ENCODE data around the gene LYRM9.
"Not testable (repeated sequence)": the region's sequence is repeated elsewhere in the genome, so short reads cannot be mapped to it uniquely, and the experiment has no call there.

The LYRM9 gene

DNA sequence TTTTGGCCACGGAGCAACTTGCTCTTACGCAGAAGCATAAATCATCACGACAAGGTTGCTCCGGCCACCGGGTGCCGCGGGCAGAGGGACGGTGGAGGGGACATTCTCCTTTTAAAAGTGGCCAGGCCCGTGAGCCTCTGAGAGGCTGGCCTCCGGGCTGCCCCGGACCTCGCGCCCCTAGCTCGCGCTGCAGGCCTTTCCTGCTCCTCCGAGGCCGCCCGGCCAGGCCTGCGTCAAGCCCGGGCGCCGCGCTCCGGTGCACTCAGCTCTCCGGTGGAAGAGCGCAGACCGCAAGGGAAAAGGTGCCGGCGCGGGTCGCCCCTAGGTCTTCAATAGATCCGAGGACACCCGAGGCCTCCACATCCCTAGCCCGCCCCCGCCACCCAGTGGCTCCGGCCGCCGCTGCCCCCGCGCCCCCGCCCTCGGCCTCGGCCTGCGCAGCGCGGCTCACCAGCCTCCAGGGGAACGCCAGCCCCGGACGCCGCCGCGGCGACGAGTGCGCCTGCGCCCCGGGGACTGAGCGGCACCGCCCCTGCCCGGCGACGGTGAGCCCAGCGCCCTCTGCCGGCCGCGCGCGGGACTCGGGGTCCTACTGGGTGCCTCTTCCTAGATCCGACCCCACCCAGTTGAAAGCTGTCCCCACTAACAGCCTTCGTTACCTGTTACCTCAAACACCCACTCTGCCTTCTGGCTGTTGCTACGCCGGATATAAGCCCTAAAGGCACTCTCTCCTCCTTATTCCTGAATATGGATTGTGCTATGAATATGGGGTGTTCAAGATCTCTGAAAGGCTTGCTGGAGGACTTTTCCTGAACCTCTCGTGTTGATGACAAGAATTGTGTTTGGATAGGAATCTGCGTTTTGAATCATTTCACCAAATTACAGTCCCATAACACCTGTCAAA lies at the start of gene LYRM9:
Gene LYRM9, minus strand, starts transcription at position 500 of the 904 bp plus-strand sequence. CDS start 10,671 bp downstream, outside the sequence.
- DNase-seq: peak; percentile 19

DNA sequence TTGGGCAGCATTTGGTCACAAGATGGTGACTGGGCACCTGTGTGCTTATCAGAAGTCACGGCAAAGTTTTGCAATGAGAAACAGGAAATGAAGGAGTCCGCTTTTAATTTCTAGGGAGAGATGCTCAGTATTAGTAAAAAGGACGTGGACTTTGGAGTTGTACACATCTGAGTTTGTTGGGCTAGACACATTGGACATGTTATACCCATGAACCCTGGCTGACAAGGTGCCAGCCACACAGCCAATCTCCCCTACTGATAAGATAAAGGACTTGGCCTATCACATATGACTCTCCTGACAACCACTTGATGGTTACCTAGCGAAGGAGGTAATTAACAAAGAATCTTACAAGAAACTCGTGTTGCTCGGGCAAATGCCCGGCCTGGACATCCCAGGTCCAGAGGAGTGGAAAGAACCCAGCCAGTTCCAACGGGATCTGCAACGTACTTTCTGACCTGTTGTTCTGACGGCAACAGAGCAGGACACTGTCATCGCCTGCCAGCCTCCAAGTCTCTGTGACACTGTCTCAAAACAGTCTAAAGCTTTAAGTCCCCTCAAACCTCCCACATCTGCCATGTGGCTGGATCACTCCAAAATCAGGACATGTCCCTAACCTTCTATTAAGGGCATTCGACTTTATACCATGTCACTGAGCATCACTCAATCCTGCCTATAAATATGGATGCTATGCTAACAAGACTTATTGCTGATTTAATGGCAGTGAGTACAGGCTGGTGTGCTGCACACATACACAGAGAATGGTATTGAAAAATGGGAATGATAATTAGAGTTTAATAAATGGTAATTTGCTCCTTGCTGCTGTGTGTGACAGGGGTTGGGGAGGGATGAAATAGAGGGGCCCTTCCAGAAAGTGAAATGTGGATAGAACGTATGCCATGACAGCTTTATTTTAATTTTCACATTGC lies 47.6 kb upstream of the LYRM9 start:
- DNase-seq: no peak

DNA sequence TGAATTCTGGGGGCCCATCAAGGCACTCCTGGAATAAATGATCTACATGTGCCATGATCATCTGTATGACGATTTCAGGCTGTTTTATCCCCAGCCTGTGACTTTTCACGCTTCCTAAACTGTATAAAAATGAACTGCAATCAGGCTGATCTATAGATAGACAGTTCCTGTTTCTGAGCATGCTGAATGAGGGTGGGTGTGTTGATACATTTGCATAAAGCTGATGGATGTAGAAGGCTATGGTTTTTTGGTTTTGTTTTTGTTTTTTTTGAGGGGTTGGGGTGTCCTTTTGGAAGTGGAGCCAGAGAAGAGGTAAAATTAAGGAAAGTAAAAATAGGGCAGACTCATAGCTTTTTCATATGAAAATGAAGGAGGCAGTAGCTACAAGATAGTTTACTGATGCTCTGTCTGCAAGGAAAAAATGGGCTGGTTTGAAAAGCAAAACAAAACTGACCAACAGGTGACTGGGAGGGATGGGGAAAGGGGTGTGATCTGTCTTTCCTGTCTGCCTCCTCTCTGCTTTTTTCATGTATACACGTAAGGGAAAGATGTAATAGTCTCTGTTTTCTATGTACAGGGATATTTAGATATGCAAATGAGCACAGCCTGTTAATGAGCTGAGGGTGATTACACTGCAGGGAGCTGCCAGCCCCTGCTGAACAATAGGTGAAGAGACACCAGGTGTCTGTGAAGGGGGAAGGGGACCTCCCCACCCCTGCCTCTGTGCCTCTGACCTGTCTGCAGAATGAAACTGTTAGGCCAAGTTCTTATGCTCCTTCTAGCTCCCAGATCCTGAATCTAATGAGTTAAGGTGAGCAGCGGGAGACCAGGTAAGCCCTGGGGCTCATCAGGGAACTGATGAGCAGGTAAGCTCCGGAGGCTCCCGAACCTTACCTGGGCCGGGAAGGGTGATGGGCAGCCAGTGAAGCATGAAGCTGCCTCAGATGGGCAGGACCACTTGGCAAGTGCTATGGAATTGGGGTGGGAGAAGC lies 46.6 kb upstream of the LYRM9 start:
- no peak for DNase-seq

DNA sequence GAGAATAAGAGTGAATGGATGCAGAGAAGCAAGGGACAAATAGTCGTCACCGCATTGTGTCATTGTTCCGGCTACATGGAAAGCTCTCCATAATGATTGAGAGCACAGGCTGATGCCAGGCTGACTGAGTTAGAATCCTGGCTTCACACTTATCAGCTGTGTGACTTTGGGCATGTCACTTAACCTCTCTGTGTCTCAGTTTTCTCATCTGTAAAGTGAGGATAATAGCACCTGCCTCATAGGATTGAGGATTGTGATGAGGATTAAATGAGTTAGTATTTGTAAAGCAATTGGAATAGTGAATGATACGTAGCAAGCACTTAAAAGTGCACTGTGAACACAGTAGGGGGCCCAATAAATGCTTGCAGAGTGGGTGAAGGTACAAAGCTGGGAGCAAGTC lies 45.7 kb upstream of the LYRM9 start:
- DNase-seq: no peak

DNA sequence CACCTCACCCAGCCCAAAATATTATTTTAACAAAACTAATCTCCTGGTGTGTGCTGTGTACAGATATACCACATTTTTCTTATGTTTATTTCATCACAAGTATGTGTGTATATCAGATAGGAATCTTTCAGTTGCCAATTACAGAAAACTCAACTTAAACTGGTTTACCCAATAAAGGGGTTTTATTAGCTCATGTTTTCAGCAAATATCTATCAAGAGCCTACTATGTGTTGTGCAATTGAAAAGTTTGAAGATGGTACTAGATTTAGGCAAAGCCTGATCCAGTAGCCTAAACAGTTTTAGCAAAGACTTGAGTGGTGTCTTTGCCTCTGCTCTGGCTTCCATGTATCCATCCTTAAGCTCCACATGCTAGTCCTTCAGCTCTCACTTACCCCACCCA lies 45.1 kb upstream of the LYRM9 start:
- no peak for DNase-seq

DNA sequence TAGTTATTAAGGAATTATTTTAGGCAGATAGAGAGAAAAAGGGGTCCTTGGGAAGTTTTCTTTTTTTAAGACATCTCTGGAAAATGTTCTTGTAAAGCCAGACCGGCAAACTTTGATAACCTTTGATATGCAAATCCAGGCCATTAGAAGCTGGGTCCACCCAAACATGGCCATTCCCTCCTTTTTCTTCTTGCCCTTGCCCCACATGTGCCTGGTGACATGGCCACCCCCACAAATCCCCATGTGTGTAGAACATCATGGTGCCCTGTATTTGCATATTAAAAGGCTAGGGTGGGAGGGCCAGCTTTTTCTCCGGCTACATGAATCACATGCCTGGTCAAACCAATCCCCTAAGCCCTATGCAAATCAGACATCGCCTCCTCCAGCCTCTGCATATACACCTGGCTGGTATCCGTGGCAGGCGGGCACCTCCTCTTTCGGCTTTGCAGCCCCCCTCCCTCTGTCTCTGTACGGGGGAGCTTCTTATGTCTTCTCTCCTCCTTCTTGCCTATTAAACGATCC lies 43.9 kb upstream of the LYRM9 start:
- DNase-seq: no peak

DNA sequence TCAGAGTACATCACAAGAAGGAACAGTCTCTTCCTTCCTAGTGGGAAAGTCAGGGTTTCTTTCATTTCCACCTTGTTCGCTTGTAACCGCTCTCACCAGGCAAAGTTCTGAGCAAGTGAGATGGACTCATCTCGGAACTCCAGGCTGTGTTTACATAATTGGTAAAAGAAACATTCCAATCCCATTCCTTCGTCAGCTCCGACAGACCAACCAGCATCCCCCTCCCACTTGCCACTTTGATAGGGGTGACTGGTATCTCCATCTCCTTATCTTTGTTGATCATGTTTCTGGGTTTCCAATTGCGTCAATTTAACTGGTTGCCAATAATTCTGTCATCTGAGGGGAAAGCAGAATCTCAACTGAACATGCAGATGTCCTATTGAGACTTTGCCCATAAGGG lies 36.8 kb upstream of the LYRM9 start:
- no peak for DNase-seq

DNA sequence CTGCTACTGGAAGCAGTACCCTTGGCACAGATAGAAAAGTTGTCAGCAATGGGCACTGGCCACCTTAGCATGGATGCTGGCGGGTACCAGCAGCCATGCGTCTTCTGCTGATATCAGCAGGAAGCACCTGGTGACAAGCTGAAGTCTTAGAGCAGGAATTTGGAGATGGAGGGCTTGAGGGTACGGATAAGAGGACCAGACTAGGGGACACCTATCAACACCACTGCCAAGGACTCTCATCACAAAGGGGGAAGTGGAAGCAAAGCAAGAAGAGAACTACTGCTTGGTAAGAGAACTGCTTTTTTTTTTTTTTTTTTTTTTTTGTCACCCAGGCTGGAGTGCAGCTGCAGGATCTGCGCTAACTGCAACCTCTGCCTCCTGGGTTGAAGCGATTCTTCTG lies 35.4 kb upstream of the LYRM9 start:
- no peak for DNase-seq

DNA sequence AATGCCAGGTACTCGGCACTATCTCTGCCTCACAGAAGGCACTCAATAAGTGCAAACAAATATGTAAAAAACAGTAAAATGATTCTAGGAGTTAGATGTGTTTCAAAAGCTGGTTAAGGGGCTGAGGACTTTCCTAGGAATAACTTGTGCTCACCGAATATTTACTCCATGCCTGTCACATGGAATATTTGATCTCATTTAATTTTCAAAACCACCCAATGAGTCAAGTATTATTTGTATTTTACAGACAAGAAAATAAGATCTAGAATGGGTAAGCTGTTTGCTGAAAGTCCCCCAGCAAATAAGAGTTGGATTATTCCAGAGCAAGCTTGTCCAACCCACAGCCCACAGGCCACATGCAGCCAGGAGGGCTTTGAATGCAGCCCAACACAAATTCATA lies 34.6 kb upstream of the LYRM9 start:
- no peak for DNase-seq

DNA sequence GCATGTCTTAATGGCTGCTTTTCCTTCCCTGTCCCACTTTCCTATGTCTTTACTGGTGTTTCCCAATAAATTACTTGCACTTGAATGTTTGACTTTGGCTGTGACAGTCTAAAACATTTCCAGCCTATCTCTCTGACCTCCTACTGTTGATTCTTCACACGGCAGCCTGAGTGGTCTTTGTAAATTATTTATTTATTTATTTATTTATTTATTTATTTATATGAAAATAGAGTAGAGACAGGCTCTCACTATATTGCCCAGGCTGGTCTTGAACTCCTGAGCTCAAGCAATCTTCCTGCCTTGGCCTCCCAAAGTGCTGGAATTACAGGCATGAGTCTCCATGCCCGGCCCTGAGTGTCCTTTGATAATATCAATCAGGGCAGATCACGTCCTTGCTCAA lies 28.4 kb upstream of the LYRM9 start:
- DNase-seq: no peak

DNA sequence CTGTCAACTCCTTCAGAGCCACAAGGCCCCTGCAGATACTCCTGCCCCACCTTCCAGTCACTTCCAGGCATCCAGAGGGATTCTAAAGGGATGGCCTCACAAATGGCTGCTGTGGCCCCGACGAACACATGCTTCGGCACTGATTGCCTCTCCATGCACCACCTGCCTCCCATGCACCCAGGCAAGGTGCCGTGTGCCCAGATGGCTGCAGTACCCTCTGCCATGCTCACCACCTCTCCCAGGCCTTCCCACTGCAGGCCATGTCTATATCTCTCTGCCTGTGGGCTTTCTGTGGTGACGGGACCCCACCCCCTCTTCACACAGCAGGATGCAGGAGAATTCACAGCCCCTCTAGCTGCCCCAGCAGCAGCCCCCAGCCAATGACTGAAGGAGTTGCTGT lies 27.9 kb upstream of the LYRM9 start:
- DNase-seq: no peak

DNA sequence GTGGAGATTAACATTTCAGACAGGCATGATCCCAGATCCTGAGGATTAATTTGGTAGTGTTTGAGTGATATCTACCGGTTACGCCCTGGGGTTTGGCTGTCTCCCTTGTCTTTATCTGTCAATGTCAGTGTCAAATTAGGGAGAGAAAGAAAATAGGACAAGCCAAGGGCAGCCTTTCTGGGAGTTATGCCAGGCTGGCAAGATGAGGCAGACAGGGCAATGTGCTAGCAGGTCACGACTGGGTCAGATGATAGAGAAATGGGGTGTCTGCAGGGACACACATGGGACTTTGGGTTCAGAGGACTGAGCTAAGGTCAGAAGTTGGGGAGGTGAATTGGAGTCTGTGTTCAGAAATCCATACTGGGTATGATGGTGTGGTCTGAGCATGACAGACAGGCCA lies 27.4 kb upstream of the LYRM9 start:
- DNase-seq: no peak

DNA sequence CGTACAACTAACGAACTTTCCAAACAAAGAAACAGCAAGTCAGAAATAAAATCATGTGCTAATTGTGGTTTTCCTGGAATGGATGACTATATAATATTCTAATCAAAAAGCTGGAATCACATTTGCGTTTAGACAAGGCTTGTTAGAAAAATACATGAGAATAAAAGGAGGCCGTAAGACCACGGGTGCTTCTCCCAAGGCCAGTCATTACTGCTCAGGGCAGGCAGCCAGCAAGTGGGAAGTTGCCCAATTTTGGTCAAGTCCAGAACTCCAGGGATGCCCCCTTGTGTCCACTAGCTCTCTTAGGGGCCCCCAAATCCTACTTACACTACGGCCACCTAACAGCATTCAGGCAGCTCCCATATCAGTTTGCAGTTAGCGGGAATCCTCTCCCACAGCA lies 25.9 kb upstream of the LYRM9 start:
- no peak for DNase-seq

DNA sequence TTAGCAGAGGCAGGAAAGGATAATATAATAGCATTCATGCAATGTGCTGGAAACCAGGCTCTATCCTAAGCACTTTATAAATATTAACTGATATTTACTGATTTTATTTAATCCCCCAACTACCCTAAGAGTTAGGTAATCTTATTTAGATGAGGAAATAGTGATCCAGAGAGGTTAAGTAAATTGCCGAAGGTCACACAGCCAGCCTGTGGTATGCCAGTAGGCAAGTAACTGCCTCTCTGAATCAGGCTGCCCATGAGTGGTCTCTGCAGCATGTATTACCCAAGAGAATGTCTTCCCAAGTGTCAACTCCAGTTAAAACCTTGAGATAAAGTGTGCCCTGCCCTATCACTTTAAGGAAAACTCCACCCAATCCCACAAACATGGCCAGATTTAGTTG lies 25.3 kb upstream of the LYRM9 start:
- no peak for DNase-seq

DNA sequence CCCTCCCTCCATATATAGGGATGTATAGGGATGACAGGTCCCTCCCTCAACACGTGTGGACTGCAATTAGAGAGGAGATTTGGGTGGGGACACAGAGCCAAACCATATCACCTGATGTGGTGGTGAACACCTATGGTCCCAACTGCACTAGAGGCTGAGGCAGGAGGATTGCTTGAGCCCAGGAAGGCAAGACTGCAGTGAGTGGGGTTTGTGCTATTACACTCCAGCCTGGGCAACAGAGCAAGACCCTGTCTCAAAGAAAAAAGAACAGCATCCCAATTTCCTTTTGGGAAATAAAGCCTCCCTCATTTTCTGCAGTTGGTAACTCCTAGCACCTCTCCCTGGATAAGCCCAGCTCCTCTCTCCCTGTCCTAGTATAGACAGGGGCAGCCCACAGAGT lies 23.8 kb upstream of the LYRM9 start:
- DNase-seq: no peak

DNA sequence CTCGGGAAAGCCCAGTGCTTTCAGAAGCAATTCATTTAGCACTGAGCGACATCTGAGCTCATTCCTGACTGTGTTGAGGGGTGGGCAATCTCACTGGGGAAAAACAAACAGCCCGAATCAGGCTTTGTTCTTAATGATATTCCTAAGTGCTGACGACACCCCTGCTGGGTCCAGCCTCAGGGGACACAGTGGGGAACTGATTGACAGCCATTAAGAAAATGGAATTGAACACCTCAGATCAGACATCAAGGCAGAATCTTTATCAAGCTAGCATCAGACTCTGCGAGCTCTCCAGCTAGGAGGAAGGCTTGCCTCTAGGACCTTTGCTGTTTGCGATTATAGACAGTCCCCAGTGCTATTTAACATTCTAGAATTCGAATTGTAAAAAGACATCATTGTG lies 22.5 kb upstream of the LYRM9 start:
- no peak for DNase-seq

DNA sequence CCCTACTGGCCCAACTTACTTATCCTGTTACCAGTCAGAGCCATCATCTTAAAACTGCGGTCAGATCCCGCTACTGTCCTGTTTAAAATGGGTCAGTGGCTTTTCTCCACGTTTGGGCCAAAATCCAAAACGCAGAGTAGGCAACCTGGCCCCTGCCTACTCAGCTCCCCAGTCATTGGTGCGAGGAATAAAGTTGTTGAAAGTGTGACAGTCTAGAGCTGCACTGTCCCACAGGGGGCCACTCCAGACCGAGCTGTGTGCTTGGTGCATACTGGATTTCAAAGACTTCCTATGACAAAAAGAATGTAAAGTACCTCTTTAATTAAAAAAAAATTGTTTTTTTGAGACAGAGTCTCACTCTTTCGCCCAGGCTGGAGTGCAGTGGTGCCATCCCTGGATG lies 21.2 kb upstream of the LYRM9 start:
- DNase-seq: no peak

DNA sequence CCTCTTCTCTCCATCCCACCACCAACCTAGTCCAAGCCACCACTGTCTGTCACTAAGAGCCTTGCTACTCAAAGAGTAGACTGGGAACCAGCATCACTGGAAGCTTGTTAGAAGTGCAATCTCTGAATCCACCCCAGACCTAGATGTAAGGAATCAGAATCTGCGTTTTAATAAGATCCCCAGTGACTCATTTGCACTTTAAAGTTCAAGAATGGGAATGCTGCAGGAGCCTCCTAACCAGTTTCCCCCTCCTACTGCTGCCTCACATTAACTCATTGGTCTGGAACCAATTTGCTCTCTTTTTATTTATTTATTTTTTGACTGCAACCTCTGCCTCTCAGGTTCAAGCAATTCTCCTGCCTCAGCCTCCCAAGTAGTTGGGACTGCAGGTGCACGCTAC lies 19.8 kb upstream of the LYRM9 start:
- DNase-seq: no peak

DNA sequence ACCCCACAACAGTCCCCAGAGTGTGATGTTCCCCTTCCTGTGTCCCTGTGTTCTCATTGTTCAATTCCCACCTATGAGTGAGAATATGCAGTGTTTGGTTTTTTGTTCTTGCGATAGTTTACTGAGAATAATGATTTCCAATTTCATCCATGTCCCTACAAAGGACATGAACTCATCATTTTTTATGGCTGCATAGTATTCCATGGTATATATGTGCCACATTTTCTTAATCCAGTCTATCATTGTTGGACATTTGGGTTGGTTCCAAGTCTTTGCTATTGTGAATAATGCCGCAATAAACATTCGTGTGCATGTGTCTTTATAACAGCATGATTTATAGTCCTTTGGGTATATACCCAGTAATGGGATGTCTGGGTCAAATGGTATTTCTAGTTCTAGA lies 19.1 kb upstream of the LYRM9 start:
- DNase-seq: not testable (repeated sequence)

DNA sequence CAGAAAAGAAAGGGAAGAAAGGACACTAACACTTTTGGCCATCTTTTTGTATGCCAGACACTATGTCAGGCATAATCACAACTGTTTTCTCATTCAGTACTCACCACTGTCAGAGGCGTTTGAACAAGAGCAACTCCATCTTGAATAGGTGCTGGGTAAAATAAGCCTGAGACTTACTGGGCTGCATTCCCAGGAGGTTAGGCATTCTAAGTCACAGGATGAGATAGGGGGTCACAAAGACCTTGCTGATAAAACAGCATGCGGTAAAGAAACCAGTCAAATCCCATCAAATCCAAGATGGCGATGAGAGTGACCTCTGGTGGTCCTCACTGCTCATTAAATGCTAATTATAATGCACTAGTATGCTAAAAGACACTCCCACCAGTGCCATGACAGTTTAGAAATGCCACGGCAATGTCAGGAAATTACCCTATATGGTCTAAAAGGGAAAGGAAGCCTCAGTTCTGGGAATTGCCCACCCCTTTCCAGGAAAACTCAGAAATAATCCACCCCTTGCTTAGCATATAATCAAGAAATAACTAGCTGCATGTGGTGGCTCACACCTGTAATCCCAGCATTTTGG lies 14.9 kb upstream of the LYRM9 start:
- DNase-seq: no peak

DNA sequence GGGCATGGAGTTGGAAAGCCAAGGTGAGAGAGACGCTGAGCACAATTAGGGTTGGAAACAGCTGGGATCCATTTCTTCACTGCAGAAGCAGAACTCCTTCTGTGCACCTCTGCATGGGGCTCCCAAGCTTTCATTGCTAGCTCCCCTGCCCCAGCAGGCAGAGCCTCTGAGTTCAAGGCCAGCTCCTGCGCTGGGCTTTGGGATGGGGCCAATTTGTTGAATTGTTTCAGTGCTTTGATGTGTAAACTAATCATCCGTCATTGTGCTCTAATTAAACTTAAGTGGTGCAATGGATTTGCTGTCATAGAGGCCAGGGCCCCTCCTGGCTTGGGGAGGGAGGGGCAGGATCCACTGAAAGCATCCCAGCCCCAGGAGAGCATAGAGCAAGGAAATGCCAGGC lies 13.5 kb upstream of the LYRM9 start:
- DNase-seq: no peak

DNA sequence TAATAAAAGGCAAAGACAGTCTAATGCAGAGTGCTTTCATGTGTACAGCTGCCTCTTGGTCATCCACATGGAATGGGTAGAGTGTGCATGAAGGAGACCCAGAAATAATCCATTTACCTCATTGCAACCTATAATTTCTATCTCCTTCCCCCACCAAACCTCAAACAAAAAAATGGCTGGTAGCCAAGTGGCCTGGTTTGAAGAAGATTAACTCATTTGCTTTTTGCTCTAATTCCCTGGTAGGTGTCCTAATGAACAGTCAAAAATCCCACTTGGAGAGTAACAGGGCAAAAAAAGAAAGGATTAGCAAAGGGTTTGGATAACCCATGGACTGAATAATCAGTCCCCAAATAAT lies 13.0 kb upstream of the LYRM9 start:
- DNase-seq: no peak
